A673 (cell line): ENCODE data around the gene CRNN. TPM values are rescaled to one million over a fixed set of nuclear protein-coding genes. Genes with fewer than 3 reads are reported as not detected.

Source experiments
- BruUV-seq: library from RNA; stranded (reverse); fragments of 400-500 nt; replicated peaks from 2 replicates; lab custom pipeline; 2021; lab: Mats Ljungman, UMichigan
- CTCF ChIA-PET: fragments of 300-600 bp; sonication (Branson Sonifier 250); formaldehyde crosslinking; loops from one replicate; lab custom pipeline; 2022; ENCODE audit warnings: antibody characterized with exemption; lab: Charles Lee
- POLR2A ChIA-PET: fragments of 300-600 bp; sonication (Branson Sonifier 250); formaldehyde crosslinking; loops from one replicate; lab custom pipeline; 2022; ENCODE audit warnings: antibody characterized with exemption; ENCODE audit not compliant: low non-redundant PET; lab: Charles Lee
- DNase-seq: peaks from one replicate; pipeline ENCODE4 v3.0.0-alpha.2; 2015; ENCODE audit warnings: low spot score
- H3K27ac ChIP-seq: fragments of 200-600 bp; sonication (generic); 2 replicates; pipeline ENCODE4 v1.5.1; 2016; ENCODE audit warnings: mixed run types, low read depth, mild to moderate bottlenecking, mixed read lengths, antibody characterized with exemption, low read length; ENCODE audit not compliant: poor library complexity, severe bottlenecking
- H3K27me3 ChIP-seq: fragments of 200-600 bp; sonication (generic); replicated peaks from 2 replicates; pipeline ENCODE4 v1.6.1; 2017; ENCODE audit warnings: mixed run types, low read depth, mild to moderate bottlenecking, mixed read lengths, antibody characterized with exemption, low read length; ENCODE audit not compliant: insufficient read depth, poor library complexity
- H3K36me3 ChIP-seq: fragments of 200-600 bp; sonication (generic); 2 replicates; pipeline ENCODE4 v1.6.1; 2016; ENCODE audit warnings: mixed run types, mild to moderate bottlenecking, mixed read lengths, antibody characterized with exemption, low read length; ENCODE audit not compliant: insufficient read depth, poor library complexity, severe bottlenecking
- H3K4me1 ChIP-seq: fragments of 200-600 bp; sonication (generic); 2 replicates; pipeline ENCODE4 v1.6.1; 2017; ENCODE audit warnings: mixed run types, mild to moderate bottlenecking, mixed read lengths, antibody characterized with exemption, low read length; ENCODE audit not compliant: insufficient read depth, poor library complexity, severe bottlenecking
- H3K4me3 ChIP-seq: fragments of 200-600 bp; sonication (generic); 2 replicates; pipeline ENCODE4 v1.5.1; 2016; ENCODE audit warnings: low read depth, mixed run types, mild to moderate bottlenecking, mixed read lengths, low read length; ENCODE audit not compliant: poor library complexity, severe bottlenecking
- H3K9me3 ChIP-seq: fragments of 200-600 bp; sonication (generic); 2 replicates; pipeline ENCODE4 v1.6.1; 2016; ENCODE audit warnings: mixed run types, low read depth, mild to moderate bottlenecking, mixed read lengths, antibody characterized with exemption, low read length; ENCODE audit not compliant: poor library complexity, severe bottlenecking
- CTCF ChIP-seq: fragments of 300-800, 200-600 bp; sonication (generic); conservative IDR thresholded peaks from 2 replicates; pipeline ENCODE4 v1.5.1; 2017; ENCODE audit warnings: low read depth, mild to moderate bottlenecking, antibody characterized with exemption, low read length, moderate library complexity, mixed read lengths
- EZH2 ChIP-seq: fragments of 200-600 bp; sonication (generic); IDR thresholded peaks from 2 replicates; pipeline ENCODE4 v1.6.1; 2017; ENCODE audit warnings: borderline replicate concordance, low read depth, mild to moderate bottlenecking, mixed read lengths, antibody characterized with exemption, low read length; ENCODE audit not compliant: poor library complexity, severe bottlenecking
- intact Hi-C: fragments of 100-400 bp; cut with micrococcal nuclease; formaldehyde crosslinking; loops from one replicate; pipeline ENCODE4 v1.10.0; 2022; ENCODE audit not compliant: unreplicated experiment
- total RNA-seq: library from RNA; stranded (reverse); gene quantifications from 2 replicates; pipeline ENCODE4 v1.2.3, GENCODE V29; 2021

The CRNN gene
- total RNA-seq, 1 experiment from 2014 or later: not detected

- Histone ChIP-seq H3K27me3 (peaks cover 7% of the 10 kb centered on the region), H3K36me3 (no peaks in the 10 kb centered on the region), H3K27ac (no peak overlapping the region), H3K9me3 (no peaks in the 10 kb centered on the region), H3K4me3 (no peak overlapping the region), H3K4me1 (no peaks in the 10 kb centered on the region)
- ChIA-PET CTCF (no interaction called here), POLR2A (no interaction called here)
- DNase-seq: no peak
- TF ChIP-seq EZH2: no peak
- no peak for TF ChIP-seq CTCF
- BruUV-seq: no TSS peak
- intact Hi-C loops: no loop called here
Measured at GRCh38 chr1:152436593-152437496, 22.8 kb upstream of the CRNN start.

- Histone ChIP-seq H3K9me3 (no peaks in the 10 kb centered on the region), H3K36me3 (no peaks in the 10 kb centered on the region), H3K27me3 (no peaks in the 10 kb centered on the region), H3K4me1 (no peaks in the 10 kb centered on the region), H3K27ac (no peak overlapping the region), H3K4me3 (no peak overlapping the region)
- intact Hi-C loops: no loop called here
- BruUV-seq: no TSS peak
- POLR2A ChIA-PET: no interaction called here
- CTCF ChIA-PET: no interaction called here
- TF ChIP-seq EZH2 (no peak), CTCF (no peak)
- DNase-seq: no peak
Measured at GRCh38 chr1:152427458-152427857, 13.4 kb upstream of the CRNN start.

GRCh38 chr1:152426731-152427130, 12.7 kb upstream of the CRNN start:
- BruUV-seq: no TSS peak
- Histone ChIP-seq H3K27me3 (no peaks in the 10 kb centered on the region), H3K36me3 (no peaks in the 10 kb centered on the region), H3K4me3 (no peak overlapping the region), H3K9me3 (no peaks in the 10 kb centered on the region), H3K4me1 (no peaks in the 10 kb centered on the region), H3K27ac (no peak overlapping the region)
- ChIA-PET CTCF (no interaction called here), POLR2A (no interaction called here)
- intact Hi-C loops: no loop called here
- DNase-seq: no peak
- no peak for TF ChIP-seq EZH2
- no peak for TF ChIP-seq CTCF
